Left ventricle myocardium inferior (tissue), 1 donor: Measurements from ENCODE around the gene SREBF1. TPM values are rescaled to one million over a fixed set of nuclear protein-coding genes. Genes with fewer than 3 reads are reported as not detected.

Experiments used
- DNase-seq: peaks from one replicate; pipeline ENCODE4 v3.0.0-alpha.2; 2020
- H3K27ac ChIP-seq: fragments of 200-600 bp; replicated peaks from 2 replicates; pipeline ENCODE4 v1.8.0; 2021
- H3K27me3 ChIP-seq: fragments of 200-600 bp; 2 replicates; pipeline ENCODE4 v1.8.0; 2021; ENCODE audit warnings: low read depth
- H3K36me3 ChIP-seq: fragments of 200-600 bp; 2 replicates; pipeline ENCODE4 v1.8.0; 2021
- H3K4me1 ChIP-seq: fragments of 200-600 bp; 2 replicates; pipeline ENCODE4 v1.8.0; 2021
- H3K4me3 ChIP-seq: fragments of 200-600 bp; 2 replicates; pipeline ENCODE4 v1.8.0; 2021; ENCODE audit warnings: mild to moderate bottlenecking, moderate library complexity
- H3K9me3 ChIP-seq: fragments of 200-600 bp; replicated peaks from 2 replicates; pipeline ENCODE4 v1.8.0; 2021
- CTCF ChIP-seq: fragments of 200-600 bp; IDR thresholded peaks from 2 replicates; pipeline ENCODE4 v1.8.0; 2021; ENCODE audit warnings: antibody characterized with exemption, mild to moderate bottlenecking, borderline replicate concordance
- intact Hi-C: fragments of 100-400 bp; cut with micrococcal nuclease; formaldehyde crosslinking; loops from one replicate; pipeline ENCODE4 v1.11.0; 2022
- total RNA-seq: library from RNA; stranded (reverse); fragmentation: NEBNext Ultra II Directional; extraction: Animal tissue kit (Norgen Biotek cat#: 25700); gene quantifications from one replicate; pipeline ENCODE4 v1.2.1, GENCODE V29; 2021
- donor health status: DM: no; HTN: yes; CAD: no; lungs with severe emphysema.

The SREBF1 gene
- total RNA-seq, 1 donor from 2014 or later = 10.2 TPM

- intact Hi-C loops = no loop called here
- DNase-seq = no peak
- no peak overlapping the region for H3K27ac ChIP-seq
- no peaks in the 10 kb centered on the region for H3K9me3 ChIP-seq
- peaks cover 63% of the 10 kb centered on the region for H3K4me1 ChIP-seq
- no peak overlapping the region for H3K4me3 ChIP-seq
- H3K27me3 ChIP-seq = no peaks in the 10 kb centered on the region
- TF ChIP-seq CTCF = no peak
- H3K36me3 ChIP-seq = peaks cover 16% of the 10 kb centered on the region
These were observed 9.9 kb upstream of the SREBF1 start for GRCh38 chr17:17846645-17847044.

GRCh38 chr17:17846003-17846402 is 9.2 kb upstream of the SREBF1 start:
- no peak for DNase-seq
- intact Hi-C loops = no loop called here

GRCh38 chr17:17845046-17845775 is 8.4 kb upstream of the SREBF1 start:
- H3K27ac ChIP-seq = peak overlapping the region; percentile 12
- H3K4me1 ChIP-seq = peaks cover 63% of the 10 kb centered on the region
- no peak for DNase-seq
- intact Hi-C loops = no loop called here
- no peak for TF ChIP-seq CTCF
- H3K36me3 ChIP-seq = peaks cover 16% of the 10 kb centered on the region
- H3K27me3 ChIP-seq = no peaks in the 10 kb centered on the region
- no peaks in the 10 kb centered on the region for H3K9me3 ChIP-seq
- H3K4me3 ChIP-seq = no peak overlapping the region

More at GRCh38 chr17:17846003-17846402, 9.2 kb upstream of the SREBF1 start:
- Histone ChIP-seq H3K9me3 (no peaks in the 10 kb centered on the region), H3K27me3 (no peaks in the 10 kb centered on the region), H3K36me3 (peaks cover 16% of the 10 kb centered on the region), H3K27ac (no peak overlapping the region), H3K4me1 (peaks cover 63% of the 10 kb centered on the region), H3K4me3 (no peak overlapping the region)
- TF ChIP-seq CTCF = no peak

GRCh38 chr17:17844500-17844899 is 7.7 kb upstream of the SREBF1 start:
- H3K27ac ChIP-seq = no peak overlapping the region
- H3K9me3 ChIP-seq = no peaks in the 10 kb centered on the region
- peaks cover 16% of the 10 kb centered on the region for H3K36me3 ChIP-seq
- TF ChIP-seq CTCF = no peak
- H3K4me1 ChIP-seq = peaks cover 63% of the 10 kb centered on the region
- H3K27me3 ChIP-seq = no peaks in the 10 kb centered on the region
- H3K4me3 ChIP-seq = no peak overlapping the region
- DNase-seq = no peak
- intact Hi-C loops = no loop called here

- no peak overlapping the region for H3K4me3 ChIP-seq
- H3K27ac ChIP-seq = no peak overlapping the region
- H3K27me3 ChIP-seq = no peaks in the 10 kb centered on the region
- H3K36me3 ChIP-seq = peaks cover 16% of the 10 kb centered on the region
- peaks cover 63% of the 10 kb centered on the region for H3K4me1 ChIP-seq
- no peaks in the 10 kb centered on the region for H3K9me3 ChIP-seq
- TF ChIP-seq CTCF = no peak
- no peak for DNase-seq
- intact Hi-C loops = no loop called here
These were observed 7.3 kb upstream of the SREBF1 start for GRCh38 chr17:17844079-17844478.
